Uterus (tissue), 2 donors: ENCODE results near the gene STPG2.

Experiments
- POLR2A ChIP-seq, 2 donors: fragments of 450-650 bp; IDR thresholded peaks; one replicate each; pipeline ENCODE4 v1.6.1; 2016; ENCODE audit warnings: antibody characterized with exemption in 2 of 2, mild to moderate bottlenecking in 1 of 2, moderate library complexity in 1 of 2
- TF ChIP-seq, protein P1 (sequence below), 4 experiments: fragments of 200-600 bp in 2 of 4; fragments of 450-650 bp in 2 of 4; sonication (generic) in 2 of 4; IDR thresholded peaks; one replicate each; pipeline ENCODE4 v1.5.1; 2016 to 2019; ENCODE audit warnings: antibody characterized with exemption in 4 of 4, mild to moderate bottlenecking in 2 of 4, moderate library complexity in 1 of 4

DNA sequence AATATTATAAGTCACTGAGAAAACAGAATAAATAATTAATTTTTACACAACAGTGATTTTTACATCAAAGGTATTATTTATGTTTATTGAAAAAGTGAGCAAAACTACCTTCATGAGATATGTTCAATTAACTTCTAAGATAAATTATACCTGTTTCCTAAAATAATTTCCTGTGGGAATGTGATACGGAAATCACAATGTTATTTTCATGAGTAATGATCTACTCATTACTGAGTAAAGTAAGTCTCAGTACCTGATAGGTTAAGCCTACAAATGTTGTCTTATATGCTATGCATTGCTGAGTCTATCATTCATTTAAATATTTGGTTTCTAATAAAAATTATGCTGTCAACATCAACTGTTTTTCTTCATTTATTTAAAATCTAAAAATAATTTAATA, 324.0 kb downstream of the STPG2 start:
- TF ChIP-seq, protein P1, sequence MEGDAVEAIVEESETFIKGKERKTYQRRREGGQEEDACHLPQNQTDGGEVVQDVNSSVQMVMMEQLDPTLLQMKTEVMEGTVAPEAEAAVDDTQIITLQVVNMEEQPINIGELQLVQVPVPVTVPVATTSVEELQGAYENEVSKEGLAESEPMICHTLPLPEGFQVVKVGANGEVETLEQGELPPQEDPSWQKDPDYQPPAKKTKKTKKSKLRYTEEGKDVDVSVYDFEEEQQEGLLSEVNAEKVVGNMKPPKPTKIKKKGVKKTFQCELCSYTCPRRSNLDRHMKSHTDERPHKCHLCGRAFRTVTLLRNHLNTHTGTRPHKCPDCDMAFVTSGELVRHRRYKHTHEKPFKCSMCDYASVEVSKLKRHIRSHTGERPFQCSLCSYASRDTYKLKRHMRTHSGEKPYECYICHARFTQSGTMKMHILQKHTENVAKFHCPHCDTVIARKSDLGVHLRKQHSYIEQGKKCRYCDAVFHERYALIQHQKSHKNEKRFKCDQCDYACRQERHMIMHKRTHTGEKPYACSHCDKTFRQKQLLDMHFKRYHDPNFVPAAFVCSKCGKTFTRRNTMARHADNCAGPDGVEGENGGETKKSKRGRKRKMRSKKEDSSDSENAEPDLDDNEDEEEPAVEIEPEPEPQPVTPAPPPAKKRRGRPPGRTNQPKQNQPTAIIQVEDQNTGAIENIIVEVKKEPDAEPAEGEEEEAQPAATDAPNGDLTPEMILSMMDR (IDR thresholded peaks at IDR 0.05), result no peak
- no peak for TF ChIP-seq POLR2A (IDR thresholded peaks at IDR 0.05)
